Epithelial cell of prostate (primary cell): Measurements from ENCODE around the gene RABGAP1L.
A peak's percentile ranks its signal among the peaks of the same experiment; 100 is the strongest.
"Not testable (repeated sequence)": the region's sequence is repeated elsewhere in the genome, so short reads cannot be mapped to it uniquely, and the experiment has no call there.

Experiments
- DNase-seq: peaks from one replicate; pipeline ENCODE4 v3.0.0-alpha.2; 2011; ENCODE audit warnings: low read depth, low spot score
- H3K27ac ChIP-seq: fragments of 450-650 bp; 2 replicates; pipeline ENCODE4 v1.5.1; 2017; ENCODE audit warnings: mild to moderate bottlenecking

RABGAP1L gene

DNA sequence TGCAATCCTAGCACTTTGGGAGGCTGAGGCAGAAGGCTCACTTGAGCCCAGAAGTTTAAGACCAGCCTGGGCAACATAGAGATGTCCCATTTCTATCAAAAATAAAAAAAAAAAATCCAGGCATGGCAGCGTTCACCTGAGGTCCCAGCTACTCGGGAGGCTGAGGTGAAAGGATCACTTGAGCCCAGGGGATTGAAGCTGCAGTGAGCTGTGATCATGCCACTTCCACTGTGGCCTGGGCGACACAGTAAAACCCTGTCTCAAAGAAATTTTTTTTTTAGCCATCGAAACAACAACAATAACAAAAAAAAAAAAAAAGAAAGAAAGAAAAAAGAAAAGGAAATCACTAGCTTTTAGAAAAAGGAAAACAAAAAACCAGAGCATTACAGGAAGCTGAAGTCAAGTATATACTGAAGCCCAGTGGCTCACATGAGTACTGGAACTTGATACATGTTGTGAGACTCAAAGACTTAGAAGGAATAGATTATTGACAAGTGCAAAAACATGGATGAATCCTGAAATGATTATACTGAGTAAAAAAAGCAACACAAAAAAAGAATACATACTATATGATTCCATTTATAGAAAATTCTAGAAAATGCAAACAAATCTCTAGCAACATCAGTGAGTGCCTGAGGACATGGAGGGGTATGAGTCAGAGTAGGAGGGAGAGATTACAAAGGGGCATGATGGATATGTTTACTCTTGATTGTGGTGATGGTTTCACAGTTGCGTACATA, 6.1 kb upstream of the RABGAP1L start:
- H3K27ac ChIP-seq = peak overlapping the region; percentile 34
- DNase-seq = peak; percentile 64

DNA sequence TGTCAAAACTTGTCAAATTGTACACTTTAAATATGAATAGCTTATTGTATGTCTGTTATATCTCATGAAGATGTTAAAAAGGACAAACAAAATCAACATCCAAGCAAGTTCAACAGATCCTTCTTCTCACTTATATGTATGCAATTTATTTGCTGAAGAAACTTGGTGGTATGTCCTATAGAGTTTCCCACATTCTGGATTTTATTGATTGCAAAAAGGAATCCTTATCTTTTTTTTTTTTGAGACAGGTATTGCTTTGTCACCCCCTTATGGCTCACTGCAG, 5.6 kb upstream of the RABGAP1L start:
- H3K27ac ChIP-seq = no peak overlapping the region
- DNase-seq = no peak

DNA sequence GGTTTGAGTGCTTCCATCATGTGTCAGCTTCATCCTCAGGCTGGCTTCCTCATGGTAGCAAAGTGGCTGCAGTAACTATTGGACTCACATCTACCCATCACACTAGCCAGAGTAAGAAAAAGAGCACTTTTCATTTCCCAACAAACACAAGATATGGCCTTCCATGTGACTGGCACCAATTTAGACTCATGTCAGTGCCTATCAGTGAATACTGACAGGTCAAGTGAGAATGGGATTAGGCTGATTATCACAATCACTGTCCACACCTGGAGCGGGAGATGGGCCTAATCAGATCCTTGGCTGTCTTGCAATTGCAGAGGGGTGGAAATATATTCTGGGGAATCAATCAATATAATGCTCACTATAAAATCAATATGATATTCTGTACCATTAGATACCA, 2.9 kb upstream of the RABGAP1L start:
- no peak for DNase-seq
- H3K27ac ChIP-seq = no peak overlapping the region

DNA sequence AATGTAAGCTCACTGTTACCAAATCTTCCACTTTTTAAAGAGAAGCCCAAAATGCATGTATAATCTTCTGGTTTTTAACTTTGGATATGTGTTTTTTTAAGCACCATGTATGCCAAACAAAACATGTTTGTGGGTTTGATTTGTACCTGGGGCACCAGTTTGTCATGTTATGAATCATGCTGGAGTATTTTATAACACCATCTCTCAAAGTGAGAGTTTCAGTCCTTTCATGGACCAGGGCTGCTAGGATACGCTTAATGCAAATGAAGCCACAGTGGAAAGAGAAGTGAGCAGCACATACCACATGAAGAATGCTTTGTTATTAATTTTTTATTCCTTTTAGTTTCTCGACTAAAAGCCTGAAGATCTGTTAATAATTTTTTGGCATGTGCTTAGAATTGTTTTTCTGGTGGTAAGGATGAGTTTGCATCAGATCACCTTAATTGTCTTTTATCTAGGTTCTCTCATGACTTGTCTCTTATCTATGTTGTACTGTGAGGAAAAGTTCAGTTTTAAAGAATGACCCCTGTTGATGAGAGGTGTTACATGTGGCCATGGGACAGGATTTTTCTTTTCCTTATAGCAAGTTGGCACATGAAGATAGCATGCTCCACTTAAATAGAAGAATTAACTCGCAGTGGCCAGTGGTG, 2.0 kb upstream of the RABGAP1L start:
- H3K27ac ChIP-seq = no peak overlapping the region
- peak; percentile 56 for DNase-seq

DNA sequence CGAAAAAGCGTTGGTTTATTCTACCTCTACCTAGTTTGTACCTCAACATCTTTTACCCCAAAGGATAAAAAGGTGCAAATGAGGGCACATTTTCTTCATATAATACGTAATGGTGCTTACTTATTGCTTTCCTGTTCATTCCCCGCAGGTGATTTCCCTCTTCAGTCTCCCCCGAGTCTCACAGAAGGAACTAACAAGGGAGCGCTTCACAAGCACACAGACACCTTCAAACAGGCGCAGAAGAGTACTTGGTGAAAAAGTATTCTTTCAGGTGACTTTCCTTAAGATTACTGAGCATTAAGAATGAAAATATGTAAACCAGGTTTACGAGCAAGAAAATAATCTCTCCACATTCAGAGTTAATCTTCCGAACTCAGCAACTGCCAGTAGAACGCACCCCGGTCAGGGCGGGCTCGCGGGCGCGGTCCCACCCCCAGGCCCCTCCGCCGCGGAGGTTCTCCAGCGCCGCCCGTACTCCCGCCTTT, 511 bp upstream of the RABGAP1L start:
- DNase-seq = no peak
- H3K27ac ChIP-seq = peak overlapping the region; percentile 73

DNA sequence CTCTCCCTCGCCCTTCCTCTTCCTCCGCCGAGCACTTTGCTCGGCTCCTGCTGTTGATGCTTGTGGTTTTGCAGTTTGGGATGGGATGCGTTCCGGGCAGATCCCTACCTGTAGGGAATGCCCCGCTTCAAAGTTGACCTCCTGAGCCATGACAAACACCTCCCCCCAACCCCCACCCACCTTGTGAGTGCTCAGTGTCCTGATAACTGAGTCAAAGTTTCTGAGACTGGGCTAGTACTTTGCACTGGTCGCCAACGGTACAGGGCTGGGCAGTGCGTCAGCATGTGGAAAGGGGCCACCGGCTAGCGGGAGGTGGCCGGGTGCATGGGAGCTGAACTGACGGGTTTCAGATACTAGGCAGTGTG, 771 bp downstream of the RABGAP1L start:
- DNase-seq = no peak
- H3K27ac ChIP-seq = peak overlapping the region; percentile 73

DNA sequence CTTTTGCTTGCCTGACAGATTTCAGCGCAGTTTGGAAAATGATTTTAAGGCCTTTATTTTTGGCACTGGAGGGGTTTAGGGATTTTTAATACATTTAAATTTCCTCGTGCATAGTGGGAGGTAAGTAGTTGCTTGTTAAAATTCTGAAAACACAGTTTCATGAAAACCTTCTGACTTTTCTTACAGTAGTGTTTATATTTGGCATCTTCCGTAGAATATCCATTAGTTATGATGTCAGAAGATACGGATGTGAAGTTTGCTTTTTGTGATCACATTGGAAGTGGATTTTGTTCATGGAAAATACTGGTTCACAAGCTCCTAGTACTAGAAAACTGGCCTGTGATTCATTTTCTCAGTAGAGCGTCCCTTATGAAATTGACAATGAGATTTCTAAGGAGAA, 1.3 kb downstream of the RABGAP1L start:
- DNase-seq = no peak
- no peak overlapping the region for H3K27ac ChIP-seq

DNA sequence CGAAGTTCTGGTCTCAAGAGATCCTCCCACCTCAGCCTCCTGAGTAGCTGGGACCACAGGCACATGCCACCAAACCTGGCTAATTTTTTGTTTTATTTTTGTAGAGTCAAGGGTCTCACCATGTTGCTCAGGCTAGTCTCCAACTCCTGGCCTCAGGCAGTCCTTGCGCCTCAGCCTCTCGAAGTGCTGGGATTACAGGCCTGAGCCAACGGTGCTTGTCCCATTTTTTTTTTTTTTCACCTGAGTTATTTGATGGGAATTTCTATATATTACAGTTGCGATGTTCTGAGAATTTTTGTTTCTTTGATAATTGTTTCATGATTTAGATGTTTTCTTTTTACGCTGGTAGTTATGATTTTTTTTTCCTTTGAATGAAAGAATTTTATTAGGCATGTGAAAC, 2.5 kb downstream of the RABGAP1L start:
- no peak overlapping the region for H3K27ac ChIP-seq
- DNase-seq = no peak

DNA sequence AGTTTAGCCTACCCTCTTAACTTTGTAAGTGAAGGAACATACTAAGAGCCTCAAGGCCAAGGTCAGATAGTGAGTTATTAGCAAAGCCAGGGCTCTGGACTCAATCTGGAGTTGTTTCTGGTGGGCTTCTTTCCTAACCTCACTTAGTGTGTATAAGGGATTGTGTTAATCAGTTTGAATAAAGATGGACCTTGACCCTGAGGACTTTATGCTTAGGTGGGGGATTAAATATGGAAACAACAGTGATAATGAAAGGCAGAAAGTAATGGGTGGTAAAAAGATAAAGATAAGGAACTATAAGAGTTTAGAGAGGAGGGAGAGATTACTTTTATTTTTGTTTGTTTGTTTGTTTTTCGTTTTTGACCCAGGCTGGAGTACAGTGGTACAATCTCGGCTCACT, 5.5 kb downstream of the RABGAP1L start:
- DNase-seq = no peak
- H3K27ac ChIP-seq = no peak overlapping the region

DNA sequence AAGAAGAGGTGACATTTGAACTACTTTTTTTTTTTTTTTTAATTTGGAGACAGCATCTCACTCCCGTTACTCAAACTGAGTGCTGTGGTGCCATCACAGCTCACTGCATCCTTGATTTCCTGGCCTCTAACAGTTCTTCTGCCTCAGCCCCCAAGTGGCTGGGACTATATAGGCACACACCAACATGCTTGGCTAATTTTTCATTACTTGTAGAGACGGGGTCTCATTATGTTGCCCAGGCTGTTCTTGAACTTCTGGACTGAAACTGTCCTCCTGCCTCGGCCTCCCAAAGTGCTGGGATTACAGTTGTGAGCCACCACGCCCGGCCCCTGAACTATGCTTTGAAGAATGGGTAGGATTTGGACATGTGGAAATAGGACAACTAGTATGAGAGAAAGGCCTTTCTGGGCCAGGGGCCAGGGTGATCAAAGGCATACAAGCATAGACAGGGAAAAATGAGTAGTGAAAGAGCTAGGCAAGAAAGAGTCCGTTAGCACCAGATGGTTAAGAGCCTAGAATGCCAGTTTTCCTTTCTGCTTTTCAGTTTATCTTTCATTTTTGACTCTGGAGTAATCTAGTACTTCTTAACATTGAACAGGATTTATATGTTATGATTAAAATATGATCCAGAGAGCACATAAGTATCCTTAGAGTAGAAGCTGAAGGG, 6.3 kb downstream of the RABGAP1L start:
- no peak for DNase-seq
- no peak overlapping the region for H3K27ac ChIP-seq

DNA sequence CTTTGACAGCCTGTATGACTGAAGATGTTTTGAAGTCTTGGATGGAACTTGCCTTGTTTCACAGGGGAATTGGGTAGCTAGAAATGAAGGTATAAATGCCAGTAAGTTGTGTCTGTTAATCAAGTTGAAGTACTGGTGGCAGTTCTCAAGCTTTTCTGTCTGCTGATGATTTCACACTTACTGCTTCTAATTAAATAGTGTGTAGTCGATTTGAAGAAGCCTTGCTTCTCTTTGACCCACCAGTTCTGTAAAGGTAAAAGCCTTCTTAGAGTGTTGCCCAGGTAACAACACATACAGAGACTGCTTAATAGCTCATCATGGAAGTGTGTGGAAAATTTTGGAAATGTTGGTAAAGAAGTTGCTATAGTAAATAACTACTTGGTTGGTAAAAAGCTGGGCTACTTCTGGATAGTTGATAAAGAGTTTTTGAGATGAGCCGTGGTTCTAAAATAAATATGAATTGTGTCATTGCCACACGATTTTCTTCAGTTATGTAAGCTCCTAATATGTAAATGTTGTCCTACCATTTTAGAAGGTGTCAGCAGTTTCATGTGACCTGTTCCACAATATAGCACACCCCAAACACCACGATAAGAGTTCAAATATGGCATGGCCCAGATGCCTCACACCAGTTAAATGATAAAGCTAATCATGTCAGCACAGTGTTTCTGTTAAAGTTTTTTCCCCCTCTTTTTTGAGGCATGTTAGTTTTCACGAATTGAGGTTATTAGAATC, 7.4 kb downstream of the RABGAP1L start:
- no peak for DNase-seq
- no peak overlapping the region for H3K27ac ChIP-seq

DNA sequence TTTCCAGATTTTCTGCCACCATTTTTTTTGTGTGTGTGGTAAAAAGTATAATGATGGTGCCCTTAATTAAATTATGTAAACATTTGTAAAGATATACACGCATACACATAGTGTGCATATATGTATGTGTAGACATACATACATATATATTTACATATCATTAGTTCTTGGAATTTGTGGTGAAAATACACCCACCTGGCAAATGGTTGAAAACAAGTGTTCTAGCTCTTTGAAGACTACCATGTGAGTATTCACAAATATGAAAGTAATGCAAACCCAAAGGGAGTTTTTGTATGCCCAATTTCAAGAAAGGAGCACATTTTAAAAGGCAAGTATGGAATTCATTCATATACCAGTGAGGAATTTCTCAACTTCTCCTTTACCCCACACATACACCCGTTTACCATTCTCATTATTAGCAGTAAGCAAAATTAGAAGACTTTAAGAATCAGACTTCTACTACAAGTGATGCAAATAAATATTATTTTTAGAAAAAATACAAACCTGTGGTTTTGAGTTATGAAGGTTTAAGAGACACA, 8.0 kb downstream of the RABGAP1L start:
- no peak for DNase-seq
- H3K27ac ChIP-seq = no peak overlapping the region

DNA sequence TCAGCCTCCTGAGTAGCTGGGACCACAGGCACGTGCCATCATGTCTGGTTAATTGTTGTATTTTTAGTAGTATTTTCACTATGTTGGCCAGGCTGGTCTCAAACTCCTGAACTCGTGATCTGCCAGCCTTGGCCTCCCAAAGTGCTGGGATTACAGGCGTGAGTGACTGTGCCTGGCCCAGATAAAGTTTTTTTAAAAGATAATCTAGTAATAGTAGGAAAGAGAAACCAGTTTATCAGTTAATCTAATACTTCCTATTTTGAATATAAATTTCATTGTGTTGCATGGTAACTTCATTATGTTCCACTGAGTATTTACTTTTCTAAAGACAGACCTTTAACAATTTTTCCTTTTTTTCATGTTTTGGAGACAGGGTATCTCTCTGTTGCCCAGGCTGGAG, 10.0 kb downstream of the RABGAP1L start:
- no peak overlapping the region for H3K27ac ChIP-seq
- no peak for DNase-seq

DNA sequence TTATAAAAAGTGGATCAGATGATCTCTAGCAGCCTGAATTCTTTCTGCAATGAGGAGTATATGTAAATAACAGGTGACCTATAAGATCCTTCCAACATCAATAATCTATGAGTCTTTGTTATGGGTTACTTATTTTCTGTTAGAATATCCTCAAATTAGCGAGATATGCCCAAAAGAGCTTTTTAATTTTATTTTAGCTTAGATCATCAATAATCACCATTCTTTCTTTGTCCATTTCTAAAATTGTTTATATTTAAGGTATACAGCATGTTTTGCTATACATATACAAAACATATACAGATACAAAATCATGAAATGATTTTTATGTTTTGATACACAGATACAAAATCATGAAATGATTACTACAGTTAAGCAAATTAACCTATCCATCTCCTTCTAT, 11.8 kb downstream of the RABGAP1L start:
- DNase-seq = no peak
- H3K27ac ChIP-seq = no peak overlapping the region

DNA sequence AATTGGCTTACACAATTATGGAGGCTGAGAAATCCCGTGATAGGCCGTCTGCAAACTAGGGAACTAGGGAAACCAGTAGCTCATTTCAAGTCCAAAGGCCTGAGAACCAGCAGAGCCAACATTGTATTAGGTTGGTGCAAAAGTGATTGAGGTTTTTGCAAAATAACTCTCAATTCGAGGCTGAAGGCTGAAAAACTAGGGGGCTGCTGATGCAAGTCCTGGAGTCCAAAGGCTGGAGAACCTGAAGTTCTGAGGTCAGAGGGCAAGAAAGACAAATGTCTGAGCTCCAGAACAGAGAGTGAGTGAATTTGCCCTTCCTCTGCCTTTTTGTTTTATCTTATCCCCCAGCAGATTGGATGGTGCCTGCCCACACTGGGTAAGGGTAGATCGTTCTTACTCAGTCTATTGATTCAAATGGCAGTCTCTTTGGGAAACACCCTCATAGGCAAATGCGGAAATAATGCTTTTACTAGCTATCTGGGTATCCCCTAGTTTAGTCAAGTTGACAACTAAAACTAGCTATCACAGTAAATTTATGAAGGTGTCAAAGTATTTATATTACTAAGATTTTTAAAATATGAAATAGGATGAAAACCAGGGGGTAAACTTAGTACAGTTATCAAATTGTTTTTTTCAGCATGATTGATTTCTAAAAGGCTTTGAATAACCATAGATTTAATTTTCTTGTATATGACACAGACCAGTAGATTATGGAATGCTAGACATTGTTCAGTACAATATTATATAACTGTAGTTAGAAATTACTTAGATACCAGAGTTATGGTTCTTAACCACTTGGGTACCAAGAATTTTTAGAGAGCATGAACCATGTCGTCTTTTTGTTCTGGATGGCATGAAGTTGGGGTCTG, 15.4 kb downstream of the RABGAP1L start:
- no peak overlapping the region for H3K27ac ChIP-seq
- no peak for DNase-seq

DNA sequence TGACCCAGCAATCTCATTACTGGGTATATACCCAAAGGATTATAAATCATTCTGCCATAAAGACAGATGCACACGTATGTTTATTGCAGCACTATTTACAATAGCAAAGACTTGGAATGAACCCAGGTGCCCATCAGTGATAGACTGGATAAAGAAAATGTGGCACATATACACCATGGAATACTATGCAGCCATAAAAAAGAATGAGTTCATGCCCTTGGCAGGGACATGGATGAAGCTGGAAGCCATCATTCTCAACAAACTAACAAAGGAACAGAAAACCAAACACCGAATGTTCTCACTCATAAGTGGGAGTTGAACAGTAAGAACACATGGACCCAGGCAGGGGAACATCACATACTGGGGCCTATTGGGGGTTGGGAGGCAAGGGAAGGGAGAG, 19.1 kb downstream of the RABGAP1L start:
- not testable (repeated sequence) for DNase-seq, H3K27ac ChIP-seq

DNA sequence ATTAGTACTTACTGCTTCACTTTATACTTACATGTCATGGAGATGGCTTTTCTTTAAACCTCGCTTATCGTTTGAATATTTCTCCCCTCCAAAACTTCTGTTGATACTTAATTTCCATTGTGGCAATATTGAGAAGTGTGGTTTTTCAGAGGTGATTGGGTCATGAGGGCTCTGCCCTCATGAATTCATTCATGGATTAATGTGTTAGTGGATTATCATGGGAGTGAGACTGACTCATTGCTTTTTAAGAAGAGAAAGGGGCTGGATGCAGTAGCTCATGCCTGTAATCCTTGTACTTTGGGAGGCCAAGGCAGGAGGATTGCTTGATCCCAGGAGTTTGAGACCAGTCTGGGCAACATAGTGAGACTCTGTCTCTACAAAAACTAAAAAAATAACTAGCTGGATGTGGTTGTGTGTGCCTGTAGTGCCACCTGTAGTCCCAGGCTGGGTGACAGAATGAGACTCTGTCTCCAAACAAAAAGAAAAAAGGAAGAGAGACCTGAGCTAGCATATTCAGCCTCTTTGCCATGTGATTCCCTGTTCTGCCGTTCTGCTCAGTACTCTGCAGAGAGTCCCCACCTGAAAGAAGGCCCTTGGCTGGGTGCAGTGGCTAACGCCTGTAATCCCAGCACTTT, 30.2 kb downstream of the RABGAP1L start:
- no peak overlapping the region for H3K27ac ChIP-seq
- no peak for DNase-seq

DNA sequence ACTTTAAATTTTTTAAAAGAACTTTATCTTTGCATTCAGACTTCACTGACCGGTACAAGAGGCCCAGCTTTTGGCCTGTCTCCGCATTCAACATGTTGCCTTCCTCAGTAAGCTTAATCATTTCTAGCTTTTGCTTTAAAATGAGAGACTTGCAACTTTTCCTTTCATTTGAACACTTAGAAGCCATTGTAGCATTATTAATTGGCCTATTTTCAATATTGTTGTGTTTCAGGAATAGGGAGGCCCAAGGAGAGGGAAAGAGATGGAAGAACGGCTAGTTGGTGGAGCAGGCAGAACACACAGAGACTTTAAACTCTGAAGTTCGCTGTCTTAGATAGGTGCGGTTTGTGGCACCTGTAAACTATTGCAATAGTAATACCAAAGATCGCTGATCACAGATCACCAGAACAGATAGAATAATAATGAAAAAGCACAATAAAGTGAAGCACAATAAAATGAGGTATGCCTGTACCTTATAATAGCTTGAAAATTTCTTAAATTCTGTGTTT, 31.4 kb downstream of the RABGAP1L start:
- H3K27ac ChIP-seq = peak overlapping the region; percentile 37
- no peak for DNase-seq

DNA sequence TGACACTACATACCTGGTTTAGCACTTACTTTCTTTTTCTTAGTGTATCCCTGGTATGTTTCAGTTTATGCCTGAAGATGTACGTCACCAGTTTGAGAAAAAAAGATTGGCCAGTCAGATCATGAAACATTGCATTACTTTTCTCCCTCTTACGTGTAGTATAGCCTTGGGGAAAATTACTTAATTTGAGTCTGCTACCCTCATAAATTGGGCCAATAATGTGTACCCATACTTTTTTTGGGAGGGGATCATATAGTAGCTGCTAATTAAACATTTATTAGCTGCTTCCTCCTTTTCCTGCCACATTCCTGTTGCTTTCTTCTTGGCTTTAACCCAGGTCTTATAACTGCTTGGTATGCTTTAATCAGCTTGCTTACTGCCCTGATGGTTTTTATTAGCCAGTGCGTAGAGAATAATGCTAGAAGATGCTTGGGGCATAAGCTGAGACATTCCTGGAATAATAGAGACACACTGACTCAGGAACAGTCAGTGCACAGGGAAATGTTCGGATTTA, 32.1 kb downstream of the RABGAP1L start:
- H3K27ac ChIP-seq = peak overlapping the region; percentile 37
- DNase-seq = peak; percentile 10
